ENCODE measurements around the gene HSH2D. TPM values are rescaled to one million over a fixed set of nuclear protein-coding genes. Genes with fewer than 3 reads are reported as not detected.

The HSH2D gene
- total and polyA plus RNA-seq, 9 of the 15 experiments (the other 6 are each of a cell fraction or from before 2014, with no cell fraction given), result 0.03 to 1.1 (median 0.35) TPM; not detected in 1

- TF ChIP-seq CEBPZ (IDR thresholded peaks at IDR 0.05; ENCODE audit: borderline replicate concordance, low read depth, low read length) (no peak), ARNT (IDR thresholded peaks at IDR 0.05) (peak; percentile 41 to 89; a peak in 3 of 4 replicates), ZNF277 (CRISPR knock-in tag; IDR thresholded peaks at IDR 0.05; ENCODE audit: borderline replicate concordance) (no peak), HEY1 (CRISPR knock-in tag; IDR thresholded peaks at IDR 0.05; ENCODE audit: borderline replicate concordance) (no peak), ZBTB9 (CRISPR knock-in tag; IDR thresholded peaks at IDR 0.05) (no peak), GATAD2A (IDR thresholded peaks at IDR 0.05) (no peak), MEF2A (IDR thresholded peaks at IDR 0.05; ENCODE audit: control insufficient read depth, low read depth, low read length) (no peak), ZNF282 (CRISPR knock-in tag; IDR thresholded peaks at IDR 0.05) (no peak), EHMT2 (IDR thresholded peaks at IDR 0.05) (peak; percentile 12; the same call in 1 of the 2 replicates), ZNF324 (CRISPR knock-in tag; IDR thresholded peaks at IDR 0.05) (no peak), ZBTB8A (IDR thresholded peaks at IDR 0.05; ENCODE audit: partially characterized antibody) (no peak), ZNF512 (tag; IDR thresholded peaks at IDR 0.05) (no peak), TBL1XR1 (IDR thresholded peaks at IDR 0.05; ENCODE audit: low read length in 2 of 2) (peak in 1 of 2 experiments; percentile 54; a peak in 1 of 4 replicates), SRSF7 (optimal IDR thresholded peaks at IDR 0.05; ENCODE audit: low read depth, low read length) (no peak), ZMIZ1 (IDR thresholded peaks at IDR 0.05; ENCODE audit: low read depth in 2 of 2, low read length in 2 of 2) (peak in 1 of 2 experiments; percentile 65; a peak in 1 of 4 replicates), ZBTB7A (IDR thresholded peaks at IDR 0.05; ENCODE audit: borderline replicate concordance, control insufficient read depth, low read depth, low read length) (no peak)
Observed at GRCh38 chr19:16197188-16197621, 53.7 kb downstream of the HSH2D start (continued).

Measured in K562 (cell line).